Measurements from ENCODE around the gene ZNF654. TPM values are rescaled to one million over a fixed set of nuclear protein-coding genes. Genes with fewer than 3 reads are reported as not detected.

The ZNF654 gene
- total and polyA plus RNA-seq, 2 of the 13 experiments (the other 11 are each of a cell fraction or from before 2014, with no cell fraction given), result 1.8 to 4.1 TPM

GRCh38 chr3:88149509-88150362 lies 90.7 kb downstream of the ZNF654 start, which contains the start of gene C3orf38 (continued):
- 0 out of 2 replicates have a peak, but pooled peaks have one; percentile 7 for TF ChIP-seq ZBTB43 (CRISPR knock-in tag; conservative IDR thresholded peaks at IDR 0.05)
- peak; percentile 88 for TF ChIP-seq HOXA3 (CRISPR knock-in tag; IDR thresholded peaks at IDR 0.05)
- TF ChIP-seq TEAD3 (CRISPR knock-in tag; optimal IDR thresholded peaks at IDR 0.05; ENCODE audit: borderline replicate concordance), result peak; percentile 39
- no peak for TF ChIP-seq ZNF207 (IDR thresholded peaks at IDR 0.05; ENCODE audit: borderline replicate concordance)
- TF ChIP-seq ZNF816 (CRISPR knock-in tag; IDR thresholded peaks at IDR 0.05; ENCODE audit: borderline replicate concordance), result no peak; the same call in 1 of the 2 replicates
- TF ChIP-seq SIX4 (CRISPR knock-in tag; IDR thresholded peaks at IDR 0.05), result 0 out of 2 replicates have a peak, but pooled peaks have one; percentile 60
- no peak for TF ChIP-seq SMARCC2 (IDR thresholded peaks at IDR 0.05)
- peak; percentile 72; the same call in 1 of the 2 replicates for TF ChIP-seq BORCS8-MEF2B (CRISPR knock-in tag; IDR thresholded peaks at IDR 0.05)
- no peak for TF ChIP-seq ATAD3A (CRISPR knock-in tag; IDR thresholded peaks at IDR 0.05)
- TF ChIP-seq HNF1B (CRISPR knock-in tag; IDR thresholded peaks at IDR 0.05), result peak; percentile 72
- TF ChIP-seq HCFC1 (IDR thresholded peaks at IDR 0.05; ENCODE audit: low read depth, low read length), result peak; percentile 68
- peak; percentile 99 for TF ChIP-seq ASH2L (IDR thresholded peaks at IDR 0.05; ENCODE audit: insufficient read length, low read depth, low read length)
- TF ChIP-seq ZNF703 (CRISPR knock-in tag; IDR thresholded peaks at IDR 0.05; ENCODE audit: borderline replicate concordance), result no peak
- TF ChIP-seq LBX2 (CRISPR knock-in tag; IDR thresholded peaks at IDR 0.05; ENCODE audit: borderline replicate concordance), result no peak; the same call in 1 of the 2 replicates
- no peak for TF ChIP-seq ZNF10 (CRISPR knock-in tag; IDR thresholded peaks at IDR 0.05; ENCODE audit: borderline replicate concordance, low read depth)
- TF ChIP-seq ZNF549 (CRISPR knock-in tag; IDR thresholded peaks at IDR 0.05), result no peak
- no peak; the same call in 1 of the 2 replicates for TF ChIP-seq AHR (CRISPR knock-in tag; IDR thresholded peaks at IDR 0.05)
- no peak for TF ChIP-seq TEF (CRISPR knock-in tag; IDR thresholded peaks at IDR 0.05)
- TF ChIP-seq CHCHD3 (CRISPR knock-in tag; IDR thresholded peaks at IDR 0.05), result 0 out of 2 replicates have a peak, but pooled peaks have one; percentile 62
- no peak for TF ChIP-seq ZNF710 (CRISPR knock-in tag; IDR thresholded peaks at IDR 0.05; ENCODE audit: borderline replicate concordance)

Data from HepG2 (cell line).